Measurements from ENCODE around the gene GP1BA. TPM values are rescaled to one million over a fixed set of nuclear protein-coding genes. Genes with fewer than 3 reads are reported as not detected.
A peak's percentile ranks its signal among the peaks of the same experiment; 100 is the strongest.
"Not testable (repeated sequence)": the region's sequence is repeated elsewhere in the genome, so short reads cannot be mapped to it uniquely, and the experiment has no call there.

The GP1BA gene
- total RNA-seq, 1 donor from 2014 or later = not detected

GRCh38 chr17:4900231-4901107, 31.6 kb upstream of the GP1BA start:
- no peak for DNase-seq (ENCODE audit: low spot score)
- intact Hi-C loops (cut with DNase I) = loop anchor here (5.0 kb wide), 1 partner anchor 188 kb away; the partner anchor contains the start of gene ARRB2

- no peak for DNase-seq (ENCODE audit: low spot score)
- intact Hi-C loops (cut with DNase I) = loop anchor here (5.0 kb wide), 1 partner anchor 189 kb away; the partner anchor contains the start of gene ARRB2
These were observed 30.9 kb upstream of the GP1BA start for GRCh38 chr17:4901108-4901647.

DNA sequence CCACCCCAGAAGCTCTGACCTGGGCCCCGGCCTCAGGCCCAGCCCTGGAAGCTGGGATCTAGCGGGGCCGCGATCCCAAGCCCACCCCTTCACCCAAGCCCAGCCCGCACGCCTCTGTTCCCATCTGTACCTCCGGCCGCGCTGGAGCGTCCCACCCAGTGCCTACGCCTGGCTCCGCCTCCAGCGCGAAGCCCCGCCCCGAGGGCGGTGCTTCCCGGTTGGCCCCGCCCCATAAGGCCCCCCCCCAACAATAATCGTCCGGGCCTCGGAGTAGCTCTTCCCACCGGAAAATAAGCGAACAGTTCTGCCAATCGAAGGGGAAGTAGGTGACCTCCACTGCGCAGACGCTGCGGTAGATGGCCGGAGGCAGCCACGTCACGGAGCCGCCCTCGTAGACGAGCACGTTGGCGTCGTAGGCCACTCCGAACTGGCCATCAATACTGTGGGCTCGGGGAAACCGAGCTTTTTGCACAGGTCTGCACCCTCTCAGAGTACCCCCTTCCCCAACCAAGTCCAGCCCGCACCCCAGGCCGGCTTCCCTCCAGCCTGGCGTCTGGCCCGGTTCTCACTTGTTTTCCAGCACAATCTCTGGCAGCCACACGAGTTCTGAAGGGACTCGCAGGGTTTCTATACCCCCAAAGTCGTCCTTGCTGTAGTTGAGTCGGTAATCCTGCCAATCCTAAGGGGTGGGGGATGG, 30.3 kb upstream of the GP1BA start:
- intact Hi-C loops (cut with DNase I) = loop anchor here (5.0 kb wide), 1 partner anchor 189 kb away; the partner anchor contains the start of gene ARRB2
- DNase-seq (ENCODE audit: low spot score) = no peak

DNA sequence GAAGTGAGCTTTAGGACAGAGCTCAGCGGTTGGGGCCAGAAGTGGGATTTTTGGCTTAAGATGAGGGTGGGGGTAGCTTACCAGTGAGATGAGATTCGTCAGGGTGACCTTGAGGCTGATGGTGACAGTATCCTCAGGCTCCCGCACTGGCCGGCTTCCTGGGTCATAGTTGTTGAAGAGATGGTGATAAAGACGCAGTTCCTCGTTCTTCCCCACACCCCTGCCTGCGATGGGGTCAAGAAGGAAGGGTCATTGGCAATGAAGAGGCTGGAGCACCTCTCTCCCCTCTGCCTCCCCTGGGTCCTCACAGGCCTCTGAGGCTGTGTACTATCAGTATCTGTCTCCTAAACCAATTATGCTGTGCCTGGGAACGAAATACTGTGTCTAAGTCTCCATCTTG, 29.5 kb upstream of the GP1BA start:
- no peak for DNase-seq (ENCODE audit: low spot score)
- intact Hi-C loops (cut with DNase I) = loop anchor here (5.0 kb wide), 1 partner anchor 190 kb away; the partner anchor contains the start of gene ARRB2

DNA sequence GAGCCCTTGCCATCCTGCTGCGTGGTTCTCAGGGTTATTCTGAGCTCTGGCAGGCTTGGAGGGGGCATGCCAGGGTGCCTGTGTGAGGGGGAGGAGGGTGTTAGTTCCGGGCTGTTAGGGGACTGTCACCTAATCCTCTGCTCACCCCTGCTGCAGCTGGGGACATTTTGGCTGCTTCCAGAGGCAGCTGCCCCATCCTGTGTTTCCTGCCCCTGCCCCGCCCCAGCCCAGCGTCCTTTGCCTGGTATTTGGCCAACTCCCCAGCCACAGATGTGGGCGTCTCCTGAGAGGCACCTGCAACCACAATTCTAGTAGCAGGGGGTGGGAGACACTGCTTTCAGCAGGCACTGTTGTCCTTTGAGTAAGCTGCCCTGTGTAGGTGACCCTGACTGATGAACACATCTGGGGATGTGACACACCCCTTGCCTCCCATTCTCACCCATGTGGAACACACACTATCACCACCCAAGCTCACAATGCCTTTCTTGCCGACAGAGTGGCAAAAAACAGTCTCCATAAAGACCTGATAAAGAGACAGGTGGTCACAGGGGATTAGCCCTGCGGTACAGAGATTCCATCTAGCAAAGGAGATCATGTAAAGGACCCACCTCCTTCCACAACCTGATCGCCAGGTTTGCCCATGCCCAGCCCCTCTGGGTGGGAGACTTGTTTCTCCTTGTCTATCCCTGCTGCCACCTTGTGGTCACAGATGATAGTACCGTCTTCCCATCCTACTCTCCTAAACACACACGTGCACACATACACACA, 28.8 kb upstream of the GP1BA start, which contains the start of gene CHRNE:
Gene CHRNE (minus strand): TSS at position 48 of the 768 bp plus-strand sequence. CDS start 35 bp downstream, at position 13.
- no peak for DNase-seq (ENCODE audit: low spot score)
- intact Hi-C loops (cut with DNase I) = loop anchor here (5.0 kb wide), 1 partner anchor 191 kb away; the partner anchor contains the start of gene ARRB2

GRCh38 chr17:4906642-4907041, 25.4 kb upstream of the GP1BA start:
- intact Hi-C loops (cut with DNase I) = loop anchor here (5.0 kb wide), 2 partner anchors 36 to 61 kb away; partner anchors contain the start of genes RNF167, SLC25A11 and SPAG7
- DNase-seq (ENCODE audit: low spot score) = not testable (repeated sequence)

GRCh38 chr17:4908301-4908700, 23.8 kb upstream of the GP1BA start:
- intact Hi-C loops (cut with DNase I) = loop anchor here (5.0 kb wide), 2 partner anchors 34 to 59 kb away; partner anchors contain the start of genes RNF167, SLC25A11 and SPAG7

DNA sequence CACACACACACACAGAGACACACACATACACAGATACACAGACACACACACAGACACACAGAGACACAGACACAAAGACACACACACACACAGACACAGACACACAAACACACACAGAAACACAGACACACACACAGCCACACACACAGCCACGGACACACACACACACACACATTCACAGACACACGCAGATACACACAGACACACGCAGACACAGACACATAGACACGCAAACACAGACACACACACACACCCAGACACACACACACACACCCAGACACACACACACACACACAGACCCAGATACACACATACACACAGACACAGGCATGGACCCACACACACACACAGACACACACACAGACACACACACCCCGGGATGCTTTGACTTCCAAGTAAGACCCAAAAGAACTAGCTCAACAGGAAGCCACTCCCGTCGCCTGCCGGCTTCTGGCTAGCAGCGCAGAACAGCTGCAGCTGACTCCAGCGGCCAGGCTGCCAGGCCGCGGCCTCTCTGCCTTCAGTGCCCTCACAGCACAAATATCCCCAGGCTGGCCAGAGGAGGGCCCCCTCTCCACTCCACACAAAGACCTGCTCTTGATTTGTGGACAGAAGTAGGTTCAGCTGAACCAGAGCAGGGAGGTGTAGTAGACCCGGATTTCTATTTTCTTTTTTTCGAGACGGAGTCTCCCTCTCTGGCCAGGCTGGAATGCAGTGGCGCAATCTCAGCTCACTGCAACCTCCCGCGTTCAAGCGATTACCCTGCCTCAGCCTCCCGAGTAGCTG, 23.2 kb upstream of the GP1BA start:
- intact Hi-C loops (cut with DNase I) = loop anchor here (1.0 to 5.0 kb wide), 4 partner anchors 33 to 153 kb away; partner anchors contain the start of genes CAMTA2, RNF167, SLC25A11 and SPAG7

More at GRCh38 chr17:4908301-4908700, 23.8 kb upstream of the GP1BA start:
- DNase-seq (ENCODE audit: low spot score) = no peak

DNA sequence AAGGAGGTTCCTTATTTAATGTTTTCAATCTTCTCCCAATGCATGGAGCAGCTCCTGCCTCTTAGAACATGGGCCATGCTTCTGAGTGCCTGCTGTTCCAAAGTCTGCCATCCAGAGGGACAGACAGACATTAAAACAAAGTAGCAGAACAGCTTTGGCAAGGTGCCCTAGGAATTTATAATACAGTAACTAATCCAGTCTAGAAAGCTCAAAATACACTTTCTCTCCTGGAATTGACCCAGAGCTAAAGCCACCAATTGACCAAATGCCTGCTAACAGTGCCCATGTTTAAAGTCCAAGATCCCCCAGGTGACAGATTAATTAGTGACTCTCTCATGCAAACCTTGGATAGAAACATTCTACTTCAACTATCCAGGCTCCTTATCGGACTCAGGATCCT, 18.1 kb upstream of the GP1BA start:
- DNase-seq (ENCODE audit: low spot score) = no peak
- intact Hi-C loops (cut with DNase I) = no loop called here

More for the DNA sequence above, 23.2 kb upstream of the GP1BA start:
- DNase-seq (ENCODE audit: low spot score) = peak; percentile 94

- intact Hi-C loops (cut with DNase I); DNase-seq (ENCODE audit: low spot score): not testable (repeated sequence)
These were observed 17.5 kb upstream of the GP1BA start for GRCh38 chr17:4914551-4914950.

GRCh38 chr17:4919511-4920047, 12.5 kb upstream of the GP1BA start:
- no peak for DNase-seq (ENCODE audit: low spot score)
- intact Hi-C loops (cut with DNase I) = no loop called here

- intact Hi-C loops (cut with DNase I) = no loop called here
These were observed 11.6 kb upstream of the GP1BA start for GRCh38 chr17:4920351-4921048.

DNA sequence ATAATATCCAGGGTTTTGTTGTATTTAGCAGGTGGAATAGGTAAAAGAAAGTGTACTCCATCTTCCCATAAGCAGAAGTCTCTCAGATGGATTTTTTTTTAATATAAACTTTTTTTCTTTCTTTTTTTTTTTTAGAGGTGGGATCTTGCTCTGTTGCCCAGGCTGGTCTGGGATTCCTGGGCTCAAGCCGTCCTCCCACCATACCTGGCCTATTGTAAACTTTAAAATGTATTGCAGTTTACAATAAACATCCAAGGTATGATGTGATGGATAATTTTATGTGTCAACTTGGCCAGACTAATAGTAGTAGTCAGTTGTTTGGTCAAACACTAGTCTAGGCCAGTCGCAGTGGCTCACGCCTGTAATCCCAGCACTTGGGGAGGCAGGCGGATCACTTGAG, 10.8 kb upstream of the GP1BA start:
- intact Hi-C loops (cut with DNase I) = no loop called here
- no peak for DNase-seq (ENCODE audit: low spot score)

More at GRCh38 chr17:4920351-4921048, 11.6 kb upstream of the GP1BA start:
- DNase-seq (ENCODE audit: low spot score) = no peak

- intact Hi-C loops (cut with DNase I); DNase-seq (ENCODE audit: low spot score): not testable (repeated sequence)
These were observed 5.3 kb upstream of the GP1BA start for GRCh38 chr17:4926577-4927335.

DNA sequence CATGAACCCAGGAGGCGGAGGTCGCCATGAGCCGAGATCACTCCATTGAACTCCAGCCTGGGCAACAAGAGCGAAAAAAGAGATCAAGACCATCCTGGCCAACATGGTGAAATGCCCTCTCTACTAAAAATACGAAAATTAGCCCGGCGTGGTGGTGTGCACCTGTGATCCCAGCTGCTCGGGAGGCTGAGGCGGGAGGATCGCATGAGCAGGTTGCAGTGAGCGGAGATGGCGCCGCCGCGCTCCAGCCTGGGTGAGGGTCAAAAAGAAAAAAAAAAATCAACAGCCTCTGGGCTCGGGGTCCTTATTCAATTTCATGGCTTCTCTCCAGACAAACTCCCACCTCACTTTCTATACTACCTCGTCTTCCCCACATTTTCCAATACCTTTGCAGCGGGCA, 3.2 kb upstream of the GP1BA start:
- no peak for DNase-seq (ENCODE audit: low spot score)
- intact Hi-C loops (cut with DNase I) = no loop called here

GRCh38 chr17:4932756-4933155, 679 bp downstream of the GP1BA start:
- DNase-seq (ENCODE audit: low spot score) = no peak
- intact Hi-C loops (cut with DNase I) = no loop called here

All from cardiac septum (tissue), 1 donor.